Tibial nerve (tissue), 4 donors: ENCODE results near the gene ERF.

Experiments
- CTCF ChIP-seq, 5 experiments: fragments of 200-600 bp in 3 of 5; fragments of 450-650 bp in 2 of 5; sonication (generic) in 3 of 5; IDR thresholded peaks; one replicate each; pipeline ENCODE4 v1.5.1; 2016 to 2019; ENCODE audit warnings: antibody characterized with exemption in 5 of 5, mild to moderate bottlenecking in 3 of 5, moderate library complexity in 2 of 5
- EP300 ChIP-seq, 2 donors: sonication (generic); formaldehyde crosslinking; IDR thresholded peaks; one replicate each; pipeline ENCODE4 v1.6.1; 2017; ENCODE audit warnings: antibody characterized with exemption in 2 of 2, mild to moderate bottlenecking in 1 of 2
- POLR2A ChIP-seq, 2 donors: fragments of 450-650 bp; IDR thresholded peaks; one replicate each; pipeline ENCODE4 v1.6.1; 2017; ENCODE audit warnings: antibody characterized with exemption in 2 of 2, mild to moderate bottlenecking in 2 of 2, moderate library complexity in 2 of 2

- TF ChIP-seq CTCF (IDR thresholded peaks at IDR 0.05): no peak
- no peak for TF ChIP-seq POLR2A (IDR thresholded peaks at IDR 0.05)
- TF ChIP-seq EP300 (IDR thresholded peaks at IDR 0.05): no peak
Measured at GRCh38 chr19:42208612-42209011, 46.3 kb downstream of the ERF start.
